Measurements from ENCODE around the gene ITLN2. TPM values are rescaled to one million over a fixed set of nuclear protein-coding genes. Genes with fewer than 3 reads are reported as not detected.
A peak's percentile ranks its signal among the peaks of the same experiment; 100 is the strongest.
"Not testable (repeated sequence)": the region's sequence is repeated elsewhere in the genome, so short reads cannot be mapped to it uniquely, and the experiment has no call there.

ITLN2 gene
- total RNA-seq, 1 donor from 2014 or later: not detected

DNA sequence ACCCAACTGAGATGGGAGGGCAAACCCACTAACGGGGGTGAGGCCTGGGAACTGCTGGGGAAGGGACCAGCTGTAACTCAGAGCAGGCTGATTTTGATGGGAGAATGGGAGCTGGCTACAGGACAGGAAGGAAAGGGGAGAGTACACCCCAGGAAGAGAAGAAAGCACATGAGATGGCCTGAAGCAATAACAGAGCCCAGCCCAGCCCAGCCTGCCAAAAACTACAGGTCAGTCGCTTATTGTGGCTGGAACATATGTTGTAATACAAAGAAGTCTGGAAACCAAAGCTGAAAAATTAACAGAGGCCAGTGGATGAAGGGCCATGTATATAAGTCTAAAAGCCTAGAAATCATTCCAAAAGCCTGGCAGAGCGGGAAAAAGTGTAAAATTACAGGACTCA, 1.6 kb downstream of the ITLN2 start:
- no peak for DNase-seq (ENCODE audit: low read depth in 2 of 2)

DNA sequence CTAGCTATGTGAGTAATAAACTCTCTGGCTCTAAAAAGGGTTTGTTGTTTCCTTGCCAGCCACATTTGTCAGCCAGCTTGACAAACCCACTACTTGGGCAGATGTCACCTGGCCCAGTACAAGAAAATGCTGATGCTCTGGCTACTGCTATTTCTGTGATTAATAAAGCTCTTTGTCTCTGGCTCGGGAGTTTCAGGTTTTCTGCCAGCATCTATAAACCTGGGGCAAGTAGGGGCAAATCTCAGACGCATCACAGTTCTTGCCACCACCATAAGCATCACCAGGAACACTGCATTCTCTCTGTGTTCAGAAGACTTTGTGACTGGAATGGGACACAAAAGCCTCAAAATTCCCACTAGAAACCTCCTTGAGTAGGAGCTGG, 2.5 kb downstream of the ITLN2 start:
- no peak for DNase-seq (ENCODE audit: low read depth in 2 of 2)

DNA sequence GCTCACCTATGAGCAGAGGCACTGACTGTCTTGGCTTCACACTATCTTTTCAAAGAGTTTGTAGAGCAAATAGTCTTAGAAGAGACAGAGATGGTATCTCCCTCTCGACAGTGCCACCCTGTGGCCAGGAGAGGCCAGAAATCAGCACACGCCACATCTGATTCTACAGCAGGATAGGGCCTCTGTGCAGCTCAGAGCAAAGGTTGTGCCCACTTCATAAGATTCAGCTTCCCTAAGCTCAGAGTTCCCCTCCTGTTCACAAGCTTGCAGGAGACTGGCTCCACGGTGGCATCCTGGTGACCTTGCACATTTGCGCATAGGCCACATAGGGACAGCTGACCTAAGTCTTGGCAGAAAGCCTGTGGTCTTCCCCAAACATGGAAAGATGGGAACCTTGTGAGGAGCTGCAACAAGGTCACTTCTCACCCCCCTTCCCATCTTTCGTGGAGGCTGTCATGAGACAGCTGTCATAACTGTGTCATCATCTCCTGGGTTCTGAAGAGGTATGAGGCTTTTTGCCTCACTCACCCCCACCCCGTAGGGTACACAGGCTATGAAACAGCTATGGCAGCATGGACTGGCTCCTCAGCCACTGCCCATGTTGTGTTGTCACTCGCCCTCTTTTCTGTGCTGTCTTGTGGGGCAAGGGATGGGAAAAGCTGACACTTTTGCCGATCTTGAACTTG, 3.0 kb downstream of the ITLN2 start:
- peak; percentile 18 to 52 for DNase-seq (ENCODE audit: low read depth in 2 of 2)

DNA sequence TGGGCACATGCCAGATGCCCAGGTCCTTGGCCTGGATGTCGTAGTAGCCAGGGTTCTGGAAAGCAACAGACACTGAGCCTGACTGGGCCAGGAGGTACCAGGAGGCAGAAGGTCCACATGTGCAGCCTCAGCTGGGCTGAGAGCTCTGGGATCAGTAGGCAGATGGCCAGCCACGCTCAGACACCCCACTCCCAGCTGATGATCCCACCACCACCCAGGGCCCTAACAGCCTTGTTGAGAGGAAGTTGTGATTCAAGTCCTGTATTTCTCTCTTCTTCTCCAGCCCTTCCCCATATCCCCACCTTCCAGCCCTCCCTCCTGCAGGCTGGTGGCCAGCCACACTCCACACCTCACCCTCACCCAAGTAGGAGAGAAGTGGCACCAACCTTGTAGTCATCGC, 4.0 kb downstream of the ITLN2 start:
- DNase-seq (ENCODE audit: low read depth in 2 of 2): no peak

GRCh38 chr1:160949881-160950280, 4.7 kb downstream of the ITLN2 start:
- no peak for DNase-seq (ENCODE audit: low read depth in 2 of 2)

DNA sequence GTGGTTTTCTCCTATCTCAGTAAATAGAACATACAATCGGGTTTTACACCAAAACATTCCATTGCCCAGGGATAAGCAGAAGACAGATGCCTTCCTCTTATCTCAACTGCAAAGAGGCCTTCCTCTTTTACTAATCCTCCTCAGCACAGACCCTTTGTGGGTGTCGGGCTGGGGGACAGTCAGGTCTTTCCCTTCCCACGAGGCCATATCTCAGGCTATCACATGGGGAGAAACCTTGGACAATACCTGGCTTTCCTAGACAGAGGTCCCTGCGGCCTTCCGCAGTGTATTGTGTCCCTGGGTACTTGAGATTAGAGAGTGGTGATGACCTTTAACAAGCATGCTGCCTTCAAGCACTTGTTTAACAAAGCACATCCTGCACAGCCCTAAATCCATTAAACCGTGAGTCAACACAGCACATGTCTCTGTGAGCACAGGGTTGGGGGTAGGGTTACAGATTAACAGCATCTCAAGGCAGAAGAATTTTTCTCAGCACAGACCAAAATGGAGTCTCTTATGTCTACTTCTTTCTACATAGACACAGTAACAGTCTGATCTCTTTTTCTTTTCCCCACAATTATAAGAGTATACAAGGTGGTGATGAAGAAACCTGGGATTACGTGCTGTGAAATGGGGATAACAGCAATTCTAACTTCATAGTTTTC, 5.3 kb downstream of the ITLN2 start:
- not testable (repeated sequence) for DNase-seq (ENCODE audit: low read depth in 2 of 2)

GRCh38 chr1:160947174-160947759, 7.3 kb downstream of the ITLN2 start:
- DNase-seq (ENCODE audit: low read depth in 2 of 2): not testable (repeated sequence)

DNA sequence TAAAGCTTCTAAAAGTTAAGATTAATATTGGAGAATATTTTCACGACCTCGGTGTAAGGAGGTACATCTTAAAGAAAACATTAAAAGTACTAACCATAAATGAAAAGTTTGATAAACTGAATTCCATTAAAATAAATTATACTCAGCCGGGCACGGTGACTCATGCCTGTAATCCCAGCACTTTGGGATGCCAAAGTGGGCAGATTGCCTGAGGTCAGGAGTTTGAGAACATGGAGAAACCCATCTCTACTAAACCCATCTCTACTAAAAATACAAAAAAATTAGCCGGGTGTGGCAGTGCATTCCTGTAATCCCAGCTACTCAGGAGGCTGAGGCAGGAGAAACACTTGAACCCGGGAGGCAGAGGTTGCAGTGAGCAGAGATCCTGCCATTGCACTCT, 8.7 kb downstream of the ITLN2 start:
- not testable (repeated sequence) for DNase-seq (ENCODE audit: low read depth in 2 of 2)

DNA sequence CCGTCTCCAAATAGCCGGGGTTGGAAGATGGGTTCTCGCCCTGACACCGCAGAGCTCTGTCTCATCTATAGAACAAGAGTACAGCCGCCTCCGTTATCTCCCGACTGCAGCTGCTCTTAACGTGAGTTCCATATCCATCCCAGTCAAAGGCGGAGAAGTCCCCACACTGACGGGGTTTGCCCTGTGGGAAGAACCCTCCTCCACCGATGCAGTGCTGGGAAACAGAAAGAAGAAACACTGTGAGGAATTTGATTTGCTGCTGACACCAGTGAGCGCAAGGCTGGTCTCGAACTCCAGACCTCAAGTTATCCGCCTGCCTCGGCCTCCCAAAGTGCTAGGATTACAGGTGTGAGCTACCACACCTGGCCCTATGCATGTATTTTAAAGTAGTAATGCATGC, 9.5 kb downstream of the ITLN2 start:
- no peak for DNase-seq (ENCODE audit: low read depth in 2 of 2)

DNA sequence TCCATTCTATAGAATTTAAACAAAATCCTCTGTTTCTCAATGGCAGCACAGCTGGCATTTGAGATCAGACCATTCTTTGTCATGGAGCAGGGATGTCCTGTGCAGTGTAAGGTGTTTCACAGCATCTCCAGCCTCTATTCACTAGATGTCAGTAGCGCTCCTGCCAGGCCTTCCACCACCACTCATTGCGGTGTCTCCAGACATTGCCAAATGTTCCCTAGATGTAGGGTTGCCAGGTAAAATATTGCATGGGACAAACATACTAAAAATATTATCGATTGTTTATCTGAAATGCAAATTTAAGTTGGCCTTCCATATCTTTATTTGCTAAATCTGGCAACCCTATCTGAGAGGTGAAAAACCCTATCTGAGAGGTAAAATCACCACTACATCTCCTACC, 11.7 kb downstream of the ITLN2 start:
- peak in 1 of 2 donors; percentile 12 for DNase-seq (ENCODE audit: low read depth in 2 of 2)

GRCh38 chr1:160936666-160937065, 17.9 kb downstream of the ITLN2 start:
- not testable (repeated sequence) for DNase-seq (ENCODE audit: low read depth in 2 of 2)

GRCh38 chr1:160935527-160936258, 18.9 kb downstream of the ITLN2 start:
- DNase-seq (ENCODE audit: low read depth in 2 of 2): no peak

GRCh38 chr1:160933305-160933704, 21.3 kb downstream of the ITLN2 start:
- DNase-seq (ENCODE audit: low read depth in 2 of 2): not testable (repeated sequence)

GRCh38 chr1:160925652-160926244, 28.9 kb downstream of the ITLN2 start:
- no peak for DNase-seq (ENCODE audit: low read depth in 2 of 2)

GRCh38 chr1:160924791-160925651, 29.6 kb downstream of the ITLN2 start:
- no peak for DNase-seq (ENCODE audit: low read depth in 2 of 2)

DNA sequence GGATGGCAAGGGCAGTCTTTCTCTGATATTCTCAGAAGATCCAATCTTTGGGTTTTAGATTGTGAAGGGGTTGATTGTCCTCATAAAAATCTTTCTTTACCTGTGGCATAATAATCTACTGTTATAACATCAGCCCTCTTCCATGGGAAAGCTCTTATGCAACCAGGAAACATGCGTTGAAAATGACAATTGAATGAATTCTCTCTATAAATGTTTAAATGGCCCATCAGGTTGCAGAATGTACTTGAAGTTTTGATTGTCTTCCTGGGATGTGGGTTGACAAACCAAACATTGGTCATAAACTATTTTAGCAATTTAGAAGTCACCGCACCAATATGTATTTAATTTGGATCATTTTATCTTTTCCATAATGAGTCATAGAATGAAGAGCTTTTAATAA, 37.9 kb downstream of the ITLN2 start:
- no peak for DNase-seq (ENCODE audit: low read depth in 2 of 2)

- DNase-seq (ENCODE audit: low read depth in 2 of 2): not testable (repeated sequence)
Observed at GRCh38 chr1:160913229-160913628, 41.4 kb downstream of the ITLN2 start.

GRCh38 chr1:160911925-160912324, 42.7 kb downstream of the ITLN2 start:
- DNase-seq (ENCODE audit: low read depth in 2 of 2): no peak

GRCh38 chr1:160911441-160911840, 43.2 kb downstream of the ITLN2 start:
- no peak for DNase-seq (ENCODE audit: low read depth in 2 of 2)

- no peak for DNase-seq (ENCODE audit: low read depth in 2 of 2)
Observed at GRCh38 chr1:160910170-160910750, 44.3 kb downstream of the ITLN2 start.

Data from dermis microvascular lymphatic vessel endothelial cell (primary cell).